Measurements from ENCODE around the gene PRAMEF4. TPM values are rescaled to one million over a fixed set of nuclear protein-coding genes. Genes with fewer than 3 reads are reported as not detected.
"Not testable (repeated sequence)": the region's sequence is repeated elsewhere in the genome, so short reads cannot be mapped to it uniquely, and the experiment has no call there.

Gene PRAMEF4
- total RNA-seq, 4 donors from 2014 or later: not detected

DNA sequence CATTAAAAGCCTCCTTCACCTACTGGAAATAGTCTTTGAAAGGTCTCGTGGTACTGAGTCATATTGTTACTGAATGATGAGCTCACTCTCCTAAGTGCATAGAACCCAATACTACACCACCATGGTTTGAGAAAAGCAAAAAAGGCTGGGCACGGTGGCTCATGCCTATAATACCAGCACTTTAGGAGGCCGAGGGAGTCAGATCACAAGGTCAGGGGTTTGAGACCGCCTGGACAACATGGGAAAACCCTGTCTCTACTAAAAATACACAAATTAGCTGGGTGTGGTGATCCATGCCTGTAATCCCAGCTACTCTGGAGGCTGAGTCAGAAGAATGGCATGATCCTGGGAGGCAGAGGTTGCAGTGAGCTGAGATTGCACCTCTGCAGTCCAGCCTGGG is 34.2 kb downstream of the PRAMEF4 start:
- TF ChIP-seq POLR2A (IDR thresholded peaks at IDR 0.05): no peak
- no peak for TF ChIP-seq POLR2AphosphoS5 (IDR thresholded peaks at IDR 0.05)
- TF ChIP-seq, protein P1, sequence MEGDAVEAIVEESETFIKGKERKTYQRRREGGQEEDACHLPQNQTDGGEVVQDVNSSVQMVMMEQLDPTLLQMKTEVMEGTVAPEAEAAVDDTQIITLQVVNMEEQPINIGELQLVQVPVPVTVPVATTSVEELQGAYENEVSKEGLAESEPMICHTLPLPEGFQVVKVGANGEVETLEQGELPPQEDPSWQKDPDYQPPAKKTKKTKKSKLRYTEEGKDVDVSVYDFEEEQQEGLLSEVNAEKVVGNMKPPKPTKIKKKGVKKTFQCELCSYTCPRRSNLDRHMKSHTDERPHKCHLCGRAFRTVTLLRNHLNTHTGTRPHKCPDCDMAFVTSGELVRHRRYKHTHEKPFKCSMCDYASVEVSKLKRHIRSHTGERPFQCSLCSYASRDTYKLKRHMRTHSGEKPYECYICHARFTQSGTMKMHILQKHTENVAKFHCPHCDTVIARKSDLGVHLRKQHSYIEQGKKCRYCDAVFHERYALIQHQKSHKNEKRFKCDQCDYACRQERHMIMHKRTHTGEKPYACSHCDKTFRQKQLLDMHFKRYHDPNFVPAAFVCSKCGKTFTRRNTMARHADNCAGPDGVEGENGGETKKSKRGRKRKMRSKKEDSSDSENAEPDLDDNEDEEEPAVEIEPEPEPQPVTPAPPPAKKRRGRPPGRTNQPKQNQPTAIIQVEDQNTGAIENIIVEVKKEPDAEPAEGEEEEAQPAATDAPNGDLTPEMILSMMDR (IDR thresholded peaks at IDR 0.05): no peak
- TF ChIP-seq EP300 (IDR thresholded peaks at IDR 0.05): no peak
- no peaks in the 10 kb centered on the region for H3K36me3 ChIP-seq
- no peaks in the 10 kb centered on the region for H3K9me3 ChIP-seq
- WGBS: 61% methylated on average over 4 of the region's 4 CpGs
- no peak for DNase-seq (ENCODE audit: low spot score in 2 of 2)
- no peak overlapping the region for H3K27ac ChIP-seq
- H3K27me3 ChIP-seq: no peaks in the 10 kb centered on the region
- no peaks in the 10 kb centered on the region for H3K4me1 ChIP-seq
- H3K4me3 ChIP-seq: no peak overlapping the region

DNA sequence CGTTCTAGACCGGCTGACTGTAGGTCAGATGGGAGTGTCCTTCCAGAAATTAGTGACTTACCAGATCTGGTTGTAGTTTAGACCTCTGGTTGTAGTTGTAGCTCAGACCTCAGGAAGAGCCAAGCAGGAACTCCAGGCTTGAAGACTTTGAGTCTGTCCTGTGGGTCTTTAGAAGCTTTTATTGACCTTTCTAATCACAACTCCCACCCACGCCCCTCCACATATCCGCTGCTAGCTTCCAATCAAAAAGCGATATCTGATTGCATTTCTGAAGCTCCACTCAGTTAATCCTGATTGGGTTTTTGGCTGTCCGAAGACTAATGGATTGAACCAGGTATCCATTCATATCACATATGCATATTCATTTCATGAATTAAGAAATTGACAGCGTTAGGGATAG is 37.4 kb downstream of the PRAMEF4 start, which contains the start of gene HNRNPCL1:
TSS of gene HNRNPCL1 (minus strand) at position 101 of the 400 bp plus-strand sequence. CDS start 431 bp downstream, outside the sequence.
- not testable (repeated sequence) for H3K27me3 ChIP-seq; H3K4me1 ChIP-seq; H3K36me3 ChIP-seq; H3K9me3 ChIP-seq; DNase-seq (ENCODE audit: low spot score in 2 of 2); H3K27ac ChIP-seq; H3K4me3 ChIP-seq
- WGBS: 87% methylated on average over 7 of the region's 7 CpGs

DNA sequence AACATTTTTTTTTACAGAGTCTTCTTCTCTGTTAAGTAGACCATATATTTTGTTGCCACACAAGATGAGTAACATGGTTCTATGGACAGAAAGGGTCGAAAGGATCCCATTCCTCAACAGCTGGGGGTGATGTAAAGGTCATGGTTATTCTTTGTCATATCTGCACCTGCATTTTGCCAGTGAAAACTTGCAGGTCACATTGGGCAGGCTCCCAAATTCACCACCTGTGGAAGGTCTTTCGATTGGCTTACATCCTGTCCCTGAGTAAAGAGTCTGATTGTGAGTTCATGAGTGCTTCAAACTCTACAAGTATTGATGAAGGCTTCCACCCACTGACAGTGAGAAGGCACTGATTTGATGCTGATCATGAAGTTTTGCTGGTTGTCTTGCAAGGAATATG is 52.8 kb downstream of the PRAMEF4 start:
- not testable (repeated sequence) for H3K9me3 ChIP-seq; DNase-seq (ENCODE audit: low spot score in 2 of 2); H3K4me1 ChIP-seq; H3K4me3 ChIP-seq; H3K27ac ChIP-seq; H3K36me3 ChIP-seq; H3K27me3 ChIP-seq
- WGBS: 69% methylated on average over 2 of the region's 2 CpGs

DNA sequence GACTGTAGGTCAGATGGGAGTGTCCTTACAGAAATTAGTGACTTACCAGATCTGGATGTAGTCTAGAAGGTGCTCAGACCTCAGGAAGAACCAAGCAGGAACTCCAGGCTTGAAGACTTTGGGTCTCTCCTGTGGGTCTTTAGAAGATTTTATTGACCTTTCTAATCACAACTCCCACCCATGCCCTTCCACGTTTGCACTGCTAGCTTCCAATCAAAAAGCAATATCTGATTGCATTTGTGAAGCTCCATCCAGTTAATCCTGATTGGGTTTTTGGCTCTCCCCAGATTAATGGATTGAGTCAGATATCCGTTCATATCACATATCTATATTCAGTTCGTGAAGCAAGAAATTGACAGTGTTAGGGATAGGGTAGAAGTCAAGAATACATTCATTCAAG is 54.7 kb downstream of the PRAMEF4 start, which contains the start of gene PRAMEF11:
TSS of gene PRAMEF11 (minus strand) at position 101 of the 400 bp plus-strand sequence. CDS start 2,621 bp downstream, outside the sequence.
- WGBS: 71% methylated on average over 3 of the region's 3 CpGs
- not testable (repeated sequence) for H3K36me3 ChIP-seq; H3K27ac ChIP-seq; H3K4me1 ChIP-seq; H3K9me3 ChIP-seq; H3K4me3 ChIP-seq; H3K27me3 ChIP-seq; DNase-seq (ENCODE audit: low spot score in 2 of 2)

Other genes with a start within 250 kb of the PRAMEF4 start
- gene AADACL4, start 242.1 kb downstream of the PRAMEF4 start, total RNA-seq: not detected
- 10 to 100 TPM; 11.6 to 70.4 (median 29.8) TPM for gene AADACL3, start 170.1 kb downstream of the PRAMEF4 start, total RNA-seq
- 1 to 10 TPM in 1 of 4 donors, not detected in 3; 1.2 TPM for gene CFAP107, start 140.0 kb downstream of the PRAMEF4 start, total RNA-seq
- gene PRAMEF12, start 112.5 kb downstream of the PRAMEF4 start, total RNA-seq: not detected
- not detected for gene PRAMEF1, start 94.8 kb downstream of the PRAMEF4 start, total RNA-seq
- not detected for gene PRAMEF11, start 54.8 kb downstream of the PRAMEF4 start, total RNA-seq
- gene HNRNPCL1, start 37.5 kb downstream of the PRAMEF4 start, total RNA-seq: not detected
- under 1 TPM in 1 of 4 donors, not detected in 3; 0.39 TPM for gene PRAMEF2, start 29.1 kb downstream of the PRAMEF4 start, total RNA-seq
- gene PRAMEF10, start 12.1 kb upstream of the PRAMEF4 start, total RNA-seq: not detected
- not detected for gene PRAMEF7, start 30.4 kb upstream of the PRAMEF4 start, total RNA-seq
- gene PRAMEF6, start 61.4 kb upstream of the PRAMEF4 start, total RNA-seq: not detected
- not detected for gene PRAMEF27, start 170.4 kb upstream of the PRAMEF4 start, total RNA-seq
- gene HNRNPCL3, start 174.6 kb upstream of the PRAMEF4 start, total RNA-seq: not detected
- not detected for gene PRAMEF25, start 184.6 kb upstream of the PRAMEF4 start, total RNA-seq
- gene HNRNPCL2, start 230.7 kb upstream of the PRAMEF4 start, total RNA-seq: not detected